Spleen (tissue), 13 donors: Measurements from ENCODE around the gene NPTN. TPM values are rescaled to one million over a fixed set of nuclear protein-coding genes. Genes with fewer than 3 reads are reported as not detected.

Experiments
- DNase-seq: peaks from one replicate; pipeline ENCODE4 v3.0.0-alpha.2; 2020
- H3K27ac ChIP-seq, 8 donors: fragments of 200-600 bp; sonication (generic) in 7 of 8; 1 replicate in 4 of 8; 2 replicates in 4 of 8; pipeline versions ENCODE4 v1.5.0 to v1.8.0; 2016 to 2021; ENCODE audit warnings: inconsistent platforms in 4 of 8, mild to moderate bottlenecking in 4 of 8, moderate library complexity in 1 of 8
- H3K27me3 ChIP-seq, 7 donors: fragments of 200-600 bp; sonication (generic) in 6 of 7; replicated peaks in 1 of 7; 1 replicate in 4 of 7; 2 replicates in 3 of 7; pipeline versions ENCODE4 v1.5.0 to v1.8.0; 2016 to 2021; ENCODE audit warnings: inconsistent platforms in 3 of 7, mild to moderate bottlenecking in 1 of 7
- H3K36me3 ChIP-seq, 6 donors: fragments of 200-600 bp; sonication (generic) in 5 of 6; 1 replicate in 4 of 6; 2 replicates in 2 of 6; pipeline versions ENCODE4 v1.5.0 to v1.8.0; 2016 to 2021; ENCODE audit warnings: inconsistent platforms in 2 of 6
- H3K4me1 ChIP-seq, 6 donors: fragments of 200-600 bp; sonication (generic) in 5 of 6; 1 replicate in 3 of 6; 2 replicates in 3 of 6; pipeline versions ENCODE4 v1.5.0 to v1.8.0; 2016 to 2021; ENCODE audit warnings: inconsistent platforms in 3 of 6
- H3K4me3 ChIP-seq, 8 donors: fragments of 200-600 bp; sonication (generic) in 7 of 8; 1 replicate in 4 of 8; 2 replicates in 4 of 8; pipeline versions ENCODE4 v1.5.0 to v1.8.0; 2016 to 2021; ENCODE audit warnings: inconsistent platforms in 4 of 8, mild to moderate bottlenecking in 4 of 8, moderate library complexity in 2 of 8
- H3K9me3 ChIP-seq, 8 donors: fragments of 200-600 bp; sonication (generic) in 7 of 8; 1 replicate in 4 of 8; 2 replicates in 4 of 8; pipeline versions ENCODE4 v1.5.0 to v1.8.0; 2016 to 2021; ENCODE audit warnings: inconsistent platforms in 4 of 8
- POLR2A ChIP-seq, 3 donors: fragments of 450-650 bp; IDR thresholded peaks; one replicate each; pipeline ENCODE4 v1.5.1; 2017; ENCODE audit warnings: antibody characterized with exemption in 3 of 3, mild to moderate bottlenecking in 1 of 3
- POLR2AphosphoS5 ChIP-seq, 3 donors: sonication (generic); formaldehyde crosslinking; IDR thresholded peaks; one replicate each; pipeline ENCODE4 v1.5.1; 2017; ENCODE audit warnings: antibody characterized with exemption in 3 of 3
- WGBS, 5 donors: extraction: QIAGEN DNeasy Blood & Tissue Kit in 3 of 5; methylation state at CpG; one replicate each; pipeline versions ENCODE4 v1.1.5 to v1.1.7; 2013 to 2018; 5-methylcytosine and 5-hydroxymethylcytosine counted together
- intact Hi-C: fragments of 100-400 bp; cut with DNase I; formaldehyde crosslinking; loops from one replicate; pipeline ENCODE4 v1.15.0; 2023; ENCODE audit warnings: low total_unique reads
- long read RNA-seq, 2 donors: transcript quantifications; one replicate each; lab custom pipeline, GENCODE V29; 2026
- polyA plus RNA-seq, 3 donors: library from polyadenylated mRNA; stranded (reverse); fragments of 200-250 nt; gene quantifications; one replicate each; pipeline ENCODE4 v1.2.1, GENCODE V29; 2013
- total RNA-seq, 7 donors: library from RNA; depleted of rRNA in 3 of 7; stranded (reverse); fragments of >200 nt in 3 of 7; fragmentation: NEBNext Ultra II Directional in 4 of 7; extraction: Animal tissue kit (Norgen Biotek cat#: 25700) in 4 of 7; gene quantifications; one replicate each; pipeline versions ENCODE4 v1.1.0 to v1.2.1, GENCODE V29; 2016 to 2021
- TF ChIP-seq, protein P1 (sequence below), 11 experiments: fragments of 200-600 bp in 7 of 11; fragments of 450-650 bp in 4 of 11; sonication (generic) in 4 of 11; IDR thresholded peaks in 8 of 11; conservative IDR thresholded peaks in 3 of 11; 1 replicate in 7 of 11; 2 replicates in 4 of 11; pipeline versions ENCODE4 v1.4.0 to v1.8.0; 2016 to 2021; ENCODE audit warnings: antibody characterized with exemption in 11 of 11, inconsistent platforms in 4 of 11, mild to moderate bottlenecking in 1 of 11
- donor health status: healthy with polysubstance abuse.
- donor health status: DM: no; HTN: no; CAD: no; lungs with moderate emphysema.
- donor health status: DM: no; HTN: no; CAD: no.
- donor health status: Bipolar disorder and iron deficiency.
- donor health status: healthy.
- donor health status: DM: no; HTN: no; CAD: no.
- donor health status: DM: yes; HTN: yes; CAD: no.

NPTN gene
- total RNA-seq (100 to 1,000 TPM in 5 of 7 donors, 10 to 100 TPM in 2; 79.5 to 130 (median 102) TPM), polyA plus RNA-seq (10 to 100 TPM; 18.9 to 28.8 (median 23.8) TPM)
- long read RNA-seq, donor 1, transcript NPTN-202 (8 exons, 2,817 nt): major isoform, 29 of 48 reads
- long read RNA-seq, donor 1, partial matches to known transcripts: 9 of 48 reads
- long read RNA-seq, donor 1, other reads (novel, unspliced or antisense): 8 of 48 reads
- long read RNA-seq, donor 2, transcript NPTN-202 (8 exons, 2,817 nt): major isoform, 19 of 26 reads
- long read RNA-seq, donor 2, partial matches to known transcripts: 5 of 26 reads
- long read RNA-seq, donor 2, other reads (novel, unspliced or antisense): 0 of 26 reads

DNA sequence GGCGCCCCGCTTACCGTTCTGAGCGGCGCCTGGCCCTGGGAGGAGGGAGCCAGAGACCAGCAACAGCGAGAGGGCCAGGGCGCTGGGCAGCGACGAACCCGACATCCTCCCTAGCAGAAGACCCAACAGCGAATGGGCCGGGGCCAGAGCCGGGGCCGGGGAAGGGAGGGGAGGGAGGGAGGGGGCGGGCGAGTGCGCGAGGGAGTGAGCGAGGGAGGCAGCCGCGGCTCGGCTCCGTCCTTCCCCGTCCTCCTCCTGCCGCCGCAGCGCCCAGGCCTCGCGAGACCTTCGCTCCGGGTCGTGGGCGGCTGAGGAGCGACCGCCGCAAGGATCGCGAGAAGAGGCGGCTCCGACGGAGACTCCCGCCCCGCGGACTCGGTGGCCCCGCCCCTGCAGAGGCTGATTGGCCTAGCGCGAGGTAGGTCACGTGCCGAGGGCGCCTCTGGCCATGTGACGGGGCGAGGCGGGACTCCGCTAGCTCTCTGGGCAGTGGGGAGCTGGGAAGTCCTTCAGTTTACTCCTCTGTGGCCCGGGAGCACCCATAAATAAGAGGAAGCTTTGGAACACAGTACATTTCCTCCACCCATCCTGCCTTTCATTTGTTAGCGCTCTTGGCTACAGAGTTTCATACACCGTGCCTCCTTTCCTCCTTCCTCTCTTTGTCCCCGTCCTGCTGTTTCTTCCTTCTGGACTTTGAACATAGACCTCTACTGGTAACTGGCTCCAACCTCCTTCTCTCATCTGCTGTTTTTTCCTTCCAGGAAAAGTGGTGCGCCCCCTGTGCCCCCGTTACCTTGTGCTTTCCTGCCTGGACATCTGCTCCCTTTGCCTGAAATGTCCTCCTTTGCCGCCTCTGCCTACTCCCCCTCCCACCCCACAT is at the start of gene NPTN:
Gene NPTN (minus strand): TSS at position 279 of the 880 bp plus-strand sequence. CDS start 174 bp downstream, at position 105.
- peak within 1 kb of the TSS; percentile 70 to 85 (median 79) for H3K4me3 ChIP-seq
- DNase-seq: peak; percentile 100
- TF ChIP-seq POLR2A (IDR thresholded peaks at IDR 0.05) (peak in 2 of 3 donors; percentile 26 to 36), POLR2AphosphoS5 (IDR thresholded peaks at IDR 0.05) (peak; percentile 91 to 96 (median 92))
- TF ChIP-seq, protein P1, sequence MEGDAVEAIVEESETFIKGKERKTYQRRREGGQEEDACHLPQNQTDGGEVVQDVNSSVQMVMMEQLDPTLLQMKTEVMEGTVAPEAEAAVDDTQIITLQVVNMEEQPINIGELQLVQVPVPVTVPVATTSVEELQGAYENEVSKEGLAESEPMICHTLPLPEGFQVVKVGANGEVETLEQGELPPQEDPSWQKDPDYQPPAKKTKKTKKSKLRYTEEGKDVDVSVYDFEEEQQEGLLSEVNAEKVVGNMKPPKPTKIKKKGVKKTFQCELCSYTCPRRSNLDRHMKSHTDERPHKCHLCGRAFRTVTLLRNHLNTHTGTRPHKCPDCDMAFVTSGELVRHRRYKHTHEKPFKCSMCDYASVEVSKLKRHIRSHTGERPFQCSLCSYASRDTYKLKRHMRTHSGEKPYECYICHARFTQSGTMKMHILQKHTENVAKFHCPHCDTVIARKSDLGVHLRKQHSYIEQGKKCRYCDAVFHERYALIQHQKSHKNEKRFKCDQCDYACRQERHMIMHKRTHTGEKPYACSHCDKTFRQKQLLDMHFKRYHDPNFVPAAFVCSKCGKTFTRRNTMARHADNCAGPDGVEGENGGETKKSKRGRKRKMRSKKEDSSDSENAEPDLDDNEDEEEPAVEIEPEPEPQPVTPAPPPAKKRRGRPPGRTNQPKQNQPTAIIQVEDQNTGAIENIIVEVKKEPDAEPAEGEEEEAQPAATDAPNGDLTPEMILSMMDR (IDR thresholded peaks at IDR 0.05 in 8 of 11, conservative IDR thresholded peaks at IDR 0.05 in 3 of 11): peak in 5 of 11 experiments; percentile 31 to 71 (median 39)
- 2 to 9% (median 2%) methylated on average over 14 to 61 of the region's 62 CpGs for WGBS, 5 donors
- peak within 1 kb of the TSS; percentile 86 to 97 (median 95) for H3K27ac ChIP-seq
- intact Hi-C loops: no loop called here
- no peaks in the 10 kb centered on the region for H3K9me3 ChIP-seq
- peaks cover 24 to 72% (median 54%) of the 10 kb centered on the region in 6 donors for H3K4me1 ChIP-seq
- H3K36me3 ChIP-seq: no peaks in the 10 kb centered on the region
- H3K27me3 ChIP-seq: no peaks in the 10 kb centered on the region

DNA sequence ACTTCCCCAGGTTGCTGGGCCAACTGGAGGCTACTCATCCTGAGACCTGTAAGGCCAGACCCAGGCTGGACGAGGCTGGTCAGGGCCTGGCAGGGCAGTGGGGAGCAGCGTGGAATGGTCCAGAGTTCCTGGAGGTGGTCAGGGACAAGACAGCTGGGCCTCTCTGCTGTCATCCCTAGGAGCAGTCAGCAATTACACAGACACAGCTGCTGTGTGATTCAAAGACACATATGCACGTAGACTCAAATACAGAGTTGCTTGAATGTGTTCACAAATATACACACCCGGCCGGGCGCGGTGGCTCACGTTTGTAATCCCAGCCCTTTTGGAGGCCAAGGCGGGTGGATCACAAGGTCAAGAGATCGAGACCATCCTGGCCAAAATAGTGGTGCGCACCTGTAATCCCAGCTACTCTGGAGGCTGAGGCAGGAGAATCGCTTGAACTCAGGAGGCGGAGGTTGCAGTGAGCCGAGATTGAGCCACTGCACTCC is 49.5 kb upstream of the NPTN start:
- intact Hi-C loops: no loop called here
- Histone ChIP-seq H3K9me3 (no peaks in the 10 kb centered on the region), H3K27ac (no peak overlapping the region), H3K4me1 (peaks cover 0 to 51% (median 31%) of the 10 kb centered on the region in 6 donors), H3K36me3 (no peaks in the 10 kb centered on the region), H3K27me3 (peaks cover 0 to 67% (median 13%) of the 10 kb centered on the region in 7 donors), H3K4me3 (no peak overlapping the region)
- TF ChIP-seq POLR2A (IDR thresholded peaks at IDR 0.05): no peak
- TF ChIP-seq, protein P1 (IDR thresholded peaks at IDR 0.05 in 8 of 11, conservative IDR thresholded peaks at IDR 0.05 in 3 of 11): no peak
- TF ChIP-seq POLR2AphosphoS5 (IDR thresholded peaks at IDR 0.05): no peak
- DNase-seq: no peak
- 81 to 92% (median 85%) methylated on average over 12 to 14 of the region's 14 CpGs for WGBS, 5 donors

DNA sequence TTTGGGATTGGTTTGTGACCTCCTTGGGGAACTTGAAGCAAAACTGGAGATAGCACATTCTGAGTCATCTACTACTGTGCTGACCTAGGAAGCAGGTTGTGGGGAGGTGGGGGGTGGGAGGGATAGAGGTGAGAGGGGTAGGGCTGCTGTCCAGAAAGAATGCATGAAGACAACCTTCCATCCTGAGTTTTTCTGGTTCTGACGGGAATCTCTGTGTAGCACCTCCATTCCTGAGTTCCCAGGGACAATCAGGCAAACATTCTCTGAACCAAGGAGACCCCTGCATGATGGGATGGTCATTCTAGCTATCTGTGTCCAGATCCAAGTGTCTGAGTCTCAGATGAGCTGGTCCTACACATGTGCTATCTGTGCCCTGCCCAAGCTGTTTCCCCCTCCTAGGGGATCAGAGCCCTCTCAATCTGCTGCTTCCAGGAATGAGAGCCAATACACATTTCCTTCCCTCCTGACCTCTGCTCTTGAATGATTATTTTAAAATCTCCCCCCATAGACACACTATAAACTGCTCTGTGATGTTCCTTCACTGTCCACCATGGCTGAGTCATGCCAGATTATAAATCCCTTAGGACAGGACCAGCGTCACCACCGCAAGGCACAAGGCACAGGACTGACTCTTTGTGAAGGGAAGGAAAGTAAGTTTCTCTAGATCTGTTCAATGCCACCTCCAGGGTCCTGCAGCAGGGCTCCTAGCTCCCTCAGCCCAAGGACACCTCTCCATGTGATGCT is 48.8 kb upstream of the NPTN start:
- Histone ChIP-seq H3K4me3 (no peak overlapping the region), H3K4me1 (peaks cover 0 to 45% (median 28%) of the 10 kb centered on the region in 6 donors), H3K27ac (no peak overlapping the region), H3K9me3 (no peaks in the 10 kb centered on the region), H3K27me3 (peaks cover 0 to 61% (median 13%) of the 10 kb centered on the region in 7 donors), H3K36me3 (no peaks in the 10 kb centered on the region)
- intact Hi-C loops: no loop called here
- no peak for DNase-seq
- TF ChIP-seq POLR2A (IDR thresholded peaks at IDR 0.05) (no peak), POLR2AphosphoS5 (IDR thresholded peaks at IDR 0.05) (no peak)
- TF ChIP-seq, protein P1 (IDR thresholded peaks at IDR 0.05 in 8 of 11, conservative IDR thresholded peaks at IDR 0.05 in 3 of 11): no peak
- WGBS, 5 donors: 66 to 94% (median 91%) methylated on average over 3 of the region's 3 CpGs
